ENCODE data around the gene KCNMB1. TPM values are rescaled to one million over a fixed set of nuclear protein-coding genes. Genes with fewer than 3 reads are reported as not detected.

Gene KCNMB1
- total RNA-seq, 1 experiment from 2014 or later: 0.24 TPM

DNA sequence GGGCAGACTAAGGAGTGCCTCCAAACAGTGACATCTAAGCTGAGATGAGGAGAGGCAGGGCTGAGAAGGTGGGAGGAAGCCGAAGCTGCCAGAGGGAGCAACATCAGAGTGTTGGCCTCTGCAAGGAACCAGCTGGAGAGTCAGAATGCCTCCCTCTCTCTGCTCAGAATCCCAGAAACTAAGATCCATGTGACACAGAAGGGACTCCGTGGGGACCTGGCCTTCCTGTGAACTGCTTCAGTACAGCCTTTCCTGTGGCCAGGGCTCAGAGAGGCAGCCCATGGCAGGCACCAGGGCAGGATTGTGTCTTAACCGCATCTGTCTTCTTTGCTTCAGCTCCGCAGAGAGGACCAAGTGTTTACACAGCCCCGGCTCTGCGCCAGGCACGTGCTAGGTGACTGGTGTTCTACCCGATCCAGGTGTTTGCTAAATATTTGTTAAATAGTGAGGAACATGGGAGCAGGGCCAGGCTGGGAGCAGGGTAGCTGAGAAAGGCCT is 33.5 kb downstream of the KCNMB1 start (continued):
- TF ChIP-seq, protein P1, sequence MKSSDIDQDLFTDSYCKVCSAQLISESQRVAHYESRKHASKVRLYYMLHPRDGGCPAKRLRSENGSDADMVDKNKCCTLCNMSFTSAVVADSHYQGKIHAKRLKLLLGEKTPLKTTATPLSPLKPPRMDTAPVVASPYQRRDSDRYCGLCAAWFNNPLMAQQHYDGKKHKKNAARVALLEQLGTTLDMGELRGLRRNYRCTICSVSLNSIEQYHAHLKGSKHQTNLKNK (CRISPR knock-in tag; IDR thresholded peaks at IDR 0.05): no peak
- TF ChIP-seq, protein P2, sequence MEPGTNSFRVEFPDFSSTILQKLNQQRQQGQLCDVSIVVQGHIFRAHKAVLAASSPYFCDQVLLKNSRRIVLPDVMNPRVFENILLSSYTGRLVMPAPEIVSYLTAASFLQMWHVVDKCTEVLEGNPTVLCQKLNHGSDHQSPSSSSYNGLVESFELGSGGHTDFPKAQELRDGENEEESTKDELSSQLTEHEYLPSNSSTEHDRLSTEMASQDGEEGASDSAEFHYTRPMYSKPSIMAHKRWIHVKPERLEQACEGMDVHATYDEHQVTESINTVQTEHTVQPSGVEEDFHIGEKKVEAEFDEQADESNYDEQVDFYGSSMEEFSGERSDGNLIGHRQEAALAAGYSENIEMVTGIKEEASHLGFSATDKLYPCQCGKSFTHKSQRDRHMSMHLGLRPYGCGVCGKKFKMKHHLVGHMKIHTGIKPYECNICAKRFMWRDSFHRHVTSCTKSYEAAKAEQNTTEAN (CRISPR knock-in tag; IDR thresholded peaks at IDR 0.05): no peak
- TF ChIP-seq, protein P3, sequence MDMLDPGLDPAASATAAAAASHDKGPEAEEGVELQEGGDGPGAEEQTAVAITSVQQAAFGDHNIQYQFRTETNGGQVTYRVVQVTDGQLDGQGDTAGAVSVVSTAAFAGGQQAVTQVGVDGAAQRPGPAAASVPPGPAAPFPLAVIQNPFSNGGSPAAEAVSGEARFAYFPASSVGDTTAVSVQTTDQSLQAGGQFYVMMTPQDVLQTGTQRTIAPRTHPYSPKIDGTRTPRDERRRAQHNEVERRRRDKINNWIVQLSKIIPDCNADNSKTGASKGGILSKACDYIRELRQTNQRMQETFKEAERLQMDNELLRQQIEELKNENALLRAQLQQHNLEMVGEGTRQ (CRISPR knock-in tag; IDR thresholded peaks at IDR 0.05): no peak
- TF ChIP-seq, protein P4, sequence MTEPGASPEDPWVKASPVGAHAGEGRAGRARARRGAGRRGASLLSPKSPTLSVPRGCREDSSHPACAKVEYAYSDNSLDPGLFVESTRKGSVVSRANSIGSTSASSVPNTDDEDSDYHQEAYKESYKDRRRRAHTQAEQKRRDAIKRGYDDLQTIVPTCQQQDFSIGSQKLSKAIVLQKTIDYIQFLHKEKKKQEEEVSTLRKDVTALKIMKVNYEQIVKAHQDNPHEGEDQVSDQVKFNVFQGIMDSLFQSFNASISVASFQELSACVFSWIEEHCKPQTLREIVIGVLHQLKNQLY (CRISPR knock-in tag; IDR thresholded peaks at IDR 0.05): no peak

DNA sequence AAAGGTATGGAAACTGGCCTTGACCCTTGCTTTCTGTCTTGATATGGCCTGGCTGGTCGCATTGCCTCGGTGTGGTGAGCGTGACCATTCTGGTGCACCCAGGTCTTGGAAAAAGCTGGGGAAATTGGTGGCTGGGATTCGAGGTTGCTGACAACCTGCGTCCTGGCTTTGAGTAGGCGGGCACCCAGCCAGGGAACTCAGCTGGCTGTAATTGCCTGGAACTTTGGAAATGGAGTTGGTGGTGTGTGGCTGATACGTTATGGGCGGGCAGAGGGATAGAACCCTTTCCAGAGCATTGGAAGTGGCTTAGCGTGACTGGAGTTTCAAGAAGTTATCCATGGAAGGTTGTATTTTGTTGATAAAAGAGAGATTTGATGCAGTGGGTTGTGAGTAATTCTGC is 35.2 kb downstream of the KCNMB1 start:
- ATAC-seq: no peak
- POLR2A ChIA-PET: interaction anchor here (1.4 kb wide), 1 partner anchor 41 kb away, joined by 5 read pairs; no protein-coding TSS in a partner anchor

More for the DNA sequence above, 35.2 kb downstream of the KCNMB1 start:
- Mint-ChIP-seq H3K4me3 (no peak overlapping the region), H3K4me1 (peaks cover 53% of the 10 kb centered on the region), H3K27me3 (ENCODE audit: low read depth) (peaks cover 7% of the 10 kb centered on the region), H3K36me3 (no peaks in the 10 kb centered on the region), H3K9me3 (no peaks in the 10 kb centered on the region), H3K27ac (no peak overlapping the region)
- CTCF ChIA-PET: interaction anchor here (0.6 to 1.9 kb wide), 11 partner anchors 15 to 278 kb away, joined by 3 to 11 read pairs (median 4); no protein-coding TSS in a partner anchor
- no peak for DNase-seq (ENCODE audit: low spot score)
- TF ChIP-seq GTF2I (CRISPR knock-in tag; conservative IDR thresholded peaks at IDR 0.05) (no peak), NFATC4 (CRISPR knock-in tag; IDR thresholded peaks at IDR 0.05) (no peak), ZNF423 (CRISPR knock-in tag; IDR thresholded peaks at IDR 0.05) (no peak), NR3C1 (CRISPR knock-in tag; conservative IDR thresholded peaks at IDR 0.05; ENCODE audit: low read depth) (no peak), NR2C2 (CRISPR knock-in tag; IDR thresholded peaks at IDR 0.05) (no peak), SMAD3 (CRISPR knock-in tag; IDR thresholded peaks at IDR 0.05; ENCODE audit: borderline replicate concordance) (no peak), GABPB1 (CRISPR knock-in tag; IDR thresholded peaks at IDR 0.05) (no peak)
- TF ChIP-seq, protein P5, sequence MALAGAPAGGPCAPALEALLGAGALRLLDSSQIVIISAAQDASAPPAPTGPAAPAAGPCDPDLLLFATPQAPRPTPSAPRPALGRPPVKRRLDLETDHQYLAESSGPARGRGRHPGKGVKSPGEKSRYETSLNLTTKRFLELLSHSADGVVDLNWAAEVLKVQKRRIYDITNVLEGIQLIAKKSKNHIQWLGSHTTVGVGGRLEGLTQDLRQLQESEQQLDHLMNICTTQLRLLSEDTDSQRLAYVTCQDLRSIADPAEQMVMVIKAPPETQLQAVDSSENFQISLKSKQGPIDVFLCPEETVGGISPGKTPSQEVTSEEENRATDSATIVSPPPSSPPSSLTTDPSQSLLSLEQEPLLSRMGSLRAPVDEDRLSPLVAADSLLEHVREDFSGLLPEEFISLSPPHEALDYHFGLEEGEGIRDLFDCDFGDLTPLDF (CRISPR knock-in tag; IDR thresholded peaks at IDR 0.05): no peak
- TF ChIP-seq, protein P6, sequence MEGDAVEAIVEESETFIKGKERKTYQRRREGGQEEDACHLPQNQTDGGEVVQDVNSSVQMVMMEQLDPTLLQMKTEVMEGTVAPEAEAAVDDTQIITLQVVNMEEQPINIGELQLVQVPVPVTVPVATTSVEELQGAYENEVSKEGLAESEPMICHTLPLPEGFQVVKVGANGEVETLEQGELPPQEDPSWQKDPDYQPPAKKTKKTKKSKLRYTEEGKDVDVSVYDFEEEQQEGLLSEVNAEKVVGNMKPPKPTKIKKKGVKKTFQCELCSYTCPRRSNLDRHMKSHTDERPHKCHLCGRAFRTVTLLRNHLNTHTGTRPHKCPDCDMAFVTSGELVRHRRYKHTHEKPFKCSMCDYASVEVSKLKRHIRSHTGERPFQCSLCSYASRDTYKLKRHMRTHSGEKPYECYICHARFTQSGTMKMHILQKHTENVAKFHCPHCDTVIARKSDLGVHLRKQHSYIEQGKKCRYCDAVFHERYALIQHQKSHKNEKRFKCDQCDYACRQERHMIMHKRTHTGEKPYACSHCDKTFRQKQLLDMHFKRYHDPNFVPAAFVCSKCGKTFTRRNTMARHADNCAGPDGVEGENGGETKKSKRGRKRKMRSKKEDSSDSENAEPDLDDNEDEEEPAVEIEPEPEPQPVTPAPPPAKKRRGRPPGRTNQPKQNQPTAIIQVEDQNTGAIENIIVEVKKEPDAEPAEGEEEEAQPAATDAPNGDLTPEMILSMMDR (IDR thresholded peaks at IDR 0.05): no peak
- TF ChIP-seq, protein P7, sequence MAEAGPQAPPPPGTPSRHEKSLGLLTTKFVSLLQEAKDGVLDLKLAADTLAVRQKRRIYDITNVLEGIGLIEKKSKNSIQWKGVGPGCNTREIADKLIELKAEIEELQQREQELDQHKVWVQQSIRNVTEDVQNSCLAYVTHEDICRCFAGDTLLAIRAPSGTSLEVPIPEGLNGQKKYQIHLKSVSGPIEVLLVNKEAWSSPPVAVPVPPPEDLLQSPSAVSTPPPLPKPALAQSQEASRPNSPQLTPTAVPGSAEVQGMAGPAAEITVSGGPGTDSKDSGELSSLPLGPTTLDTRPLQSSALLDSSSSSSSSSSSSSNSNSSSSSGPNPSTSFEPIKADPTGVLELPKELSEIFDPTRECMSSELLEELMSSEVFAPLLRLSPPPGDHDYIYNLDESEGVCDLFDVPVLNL (CRISPR knock-in tag; IDR thresholded peaks at IDR 0.05; ENCODE audit: borderline replicate concordance, low read depth): no peak
- TF ChIP-seq, protein P8, sequence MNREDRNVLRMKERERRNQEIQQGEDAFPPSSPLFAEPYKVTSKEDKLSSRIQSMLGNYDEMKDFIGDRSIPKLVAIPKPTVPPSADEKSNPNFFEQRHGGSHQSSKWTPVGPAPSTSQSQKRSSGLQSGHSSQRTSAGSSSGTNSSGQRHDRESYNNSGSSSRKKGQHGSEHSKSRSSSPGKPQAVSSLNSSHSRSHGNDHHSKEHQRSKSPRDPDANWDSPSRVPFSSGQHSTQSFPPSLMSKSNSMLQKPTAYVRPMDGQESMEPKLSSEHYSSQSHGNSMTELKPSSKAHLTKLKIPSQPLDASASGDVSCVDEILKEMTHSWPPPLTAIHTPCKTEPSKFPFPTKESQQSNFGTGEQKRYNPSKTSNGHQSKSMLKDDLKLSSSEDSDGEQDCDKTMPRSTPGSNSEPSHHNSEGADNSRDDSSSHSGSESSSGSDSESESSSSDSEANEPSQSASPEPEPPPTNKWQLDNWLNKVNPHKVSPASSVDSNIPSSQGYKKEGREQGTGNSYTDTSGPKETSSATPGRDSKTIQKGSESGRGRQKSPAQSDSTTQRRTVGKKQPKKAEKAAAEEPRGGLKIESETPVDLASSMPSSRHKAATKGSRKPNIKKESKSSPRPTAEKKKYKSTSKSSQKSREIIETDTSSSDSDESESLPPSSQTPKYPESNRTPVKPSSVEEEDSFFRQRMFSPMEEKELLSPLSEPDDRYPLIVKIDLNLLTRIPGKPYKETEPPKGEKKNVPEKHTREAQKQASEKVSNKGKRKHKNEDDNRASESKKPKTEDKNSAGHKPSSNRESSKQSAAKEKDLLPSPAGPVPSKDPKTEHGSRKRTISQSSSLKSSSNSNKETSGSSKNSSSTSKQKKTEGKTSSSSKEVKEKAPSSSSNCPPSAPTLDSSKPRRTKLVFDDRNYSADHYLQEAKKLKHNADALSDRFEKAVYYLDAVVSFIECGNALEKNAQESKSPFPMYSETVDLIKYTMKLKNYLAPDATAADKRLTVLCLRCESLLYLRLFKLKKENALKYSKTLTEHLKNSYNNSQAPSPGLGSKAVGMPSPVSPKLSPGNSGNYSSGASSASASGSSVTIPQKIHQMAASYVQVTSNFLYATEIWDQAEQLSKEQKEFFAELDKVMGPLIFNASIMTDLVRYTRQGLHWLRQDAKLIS (CRISPR knock-in tag; IDR thresholded peaks at IDR 0.05; ENCODE audit: borderline replicate concordance): no peak
- TF ChIP-seq, protein P9, sequence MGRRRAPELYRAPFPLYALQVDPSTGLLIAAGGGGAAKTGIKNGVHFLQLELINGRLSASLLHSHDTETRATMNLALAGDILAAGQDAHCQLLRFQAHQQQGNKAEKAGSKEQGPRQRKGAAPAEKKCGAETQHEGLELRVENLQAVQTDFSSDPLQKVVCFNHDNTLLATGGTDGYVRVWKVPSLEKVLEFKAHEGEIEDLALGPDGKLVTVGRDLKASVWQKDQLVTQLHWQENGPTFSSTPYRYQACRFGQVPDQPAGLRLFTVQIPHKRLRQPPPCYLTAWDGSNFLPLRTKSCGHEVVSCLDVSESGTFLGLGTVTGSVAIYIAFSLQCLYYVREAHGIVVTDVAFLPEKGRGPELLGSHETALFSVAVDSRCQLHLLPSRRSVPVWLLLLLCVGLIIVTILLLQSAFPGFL (CRISPR knock-in tag; IDR thresholded peaks at IDR 0.05; ENCODE audit: borderline replicate concordance): no peak
- TF ChIP-seq, protein P10, sequence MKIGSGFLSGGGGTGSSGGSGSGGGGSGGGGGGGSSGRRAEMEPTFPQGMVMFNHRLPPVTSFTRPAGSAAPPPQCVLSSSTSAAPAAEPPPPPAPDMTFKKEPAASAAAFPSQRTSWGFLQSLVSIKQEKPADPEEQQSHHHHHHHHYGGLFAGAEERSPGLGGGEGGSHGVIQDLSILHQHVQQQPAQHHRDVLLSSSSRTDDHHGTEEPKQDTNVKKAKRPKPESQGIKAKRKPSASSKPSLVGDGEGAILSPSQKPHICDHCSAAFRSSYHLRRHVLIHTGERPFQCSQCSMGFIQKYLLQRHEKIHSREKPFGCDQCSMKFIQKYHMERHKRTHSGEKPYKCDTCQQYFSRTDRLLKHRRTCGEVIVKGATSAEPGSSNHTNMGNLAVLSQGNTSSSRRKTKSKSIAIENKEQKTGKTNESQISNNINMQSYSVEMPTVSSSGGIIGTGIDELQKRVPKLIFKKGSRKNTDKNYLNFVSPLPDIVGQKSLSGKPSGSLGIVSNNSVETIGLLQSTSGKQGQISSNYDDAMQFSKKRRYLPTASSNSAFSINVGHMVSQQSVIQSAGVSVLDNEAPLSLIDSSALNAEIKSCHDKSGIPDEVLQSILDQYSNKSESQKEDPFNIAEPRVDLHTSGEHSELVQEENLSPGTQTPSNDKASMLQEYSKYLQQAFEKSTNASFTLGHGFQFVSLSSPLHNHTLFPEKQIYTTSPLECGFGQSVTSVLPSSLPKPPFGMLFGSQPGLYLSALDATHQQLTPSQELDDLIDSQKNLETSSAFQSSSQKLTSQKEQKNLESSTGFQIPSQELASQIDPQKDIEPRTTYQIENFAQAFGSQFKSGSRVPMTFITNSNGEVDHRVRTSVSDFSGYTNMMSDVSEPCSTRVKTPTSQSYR (CRISPR knock-in tag; IDR thresholded peaks at IDR 0.05): no peak
